Lower lobe of right lung (tissue), 2 donors: ENCODE data around the gene HSD11B1. TPM values are rescaled to one million over a fixed set of nuclear protein-coding genes. Genes with fewer than 3 reads are reported as not detected.

Experiments
- ATAC-seq, 2 donors: fragments of 200-7000 bp; cut with Tn5 transposase; one replicate each; pipeline ENCODE4 v1.9.1; 2020 to 2022; ENCODE audit warnings: mild to moderate bottlenecking in 2 of 2, moderate library complexity in 2 of 2
- DNase-seq: peaks from one replicate; pipeline ENCODE4 v3.0.0-alpha.2; 2020
- H3K27ac ChIP-seq: fragments of 200-600 bp; one replicate; pipeline ENCODE4 v1.8.0; 2022
- H3K27me3 ChIP-seq: fragments of 200-600 bp; one replicate; pipeline ENCODE4 v1.8.0; 2022; ENCODE audit warnings: low read depth
- H3K36me3 ChIP-seq: fragments of 200-600 bp; one replicate; pipeline ENCODE4 v1.8.0; 2022; ENCODE audit warnings: mild to moderate bottlenecking
- H3K4me1 ChIP-seq: fragments of 200-600 bp; one replicate; pipeline ENCODE4 v1.8.0; 2022
- H3K4me3 ChIP-seq: fragments of 200-600 bp; one replicate; pipeline ENCODE4 v1.8.0; 2022; ENCODE audit warnings: mild to moderate bottlenecking
- H3K9me3 ChIP-seq: fragments of 200-600 bp; one replicate; pipeline ENCODE4 v1.8.0; 2022
- CTCF ChIP-seq: fragments of 200-600 bp; IDR thresholded peaks from one replicate; pipeline ENCODE4 v1.8.0; 2022; ENCODE audit warnings: antibody characterized with exemption, mild to moderate bottlenecking
- intact Hi-C: fragments of 100-400 bp; cut with DNase I; formaldehyde crosslinking; loops from one replicate; pipeline ENCODE4 v1.11.0; 2022
- total RNA-seq: library from RNA; stranded (reverse); fragmentation: NEBNext Ultra II Directional; extraction: Animal tissue kit (Norgen Biotek cat#: 25700); gene quantifications from one replicate; pipeline ENCODE4 v1.2.1, GENCODE V29; 2021
- donor health status: DM: no; HTN: yes; CAD: no; lungs with severe emphysema.

The HSD11B1 gene
- total RNA-seq, 1 donor from 2014 or later = 11.6 TPM

- no peak for ATAC-seq
- intact Hi-C loops = no loop called here
- H3K36me3 ChIP-seq = no peaks in the 10 kb centered on the region
- H3K27ac ChIP-seq = no peak overlapping the region
- H3K9me3 ChIP-seq = no peaks in the 10 kb centered on the region
- DNase-seq = no peak
- no peak overlapping the region for H3K4me3 ChIP-seq
- H3K27me3 ChIP-seq = peaks cover 3% of the 10 kb centered on the region
- H3K4me1 ChIP-seq = no peaks in the 10 kb centered on the region
- no peak for TF ChIP-seq CTCF
Observed at GRCh38 chr1:209708297-209708696, 3.7 kb downstream of the HSD11B1 start.

- H3K27ac ChIP-seq = no peak overlapping the region
Observed at GRCh38 chr1:209710093-209710492, 5.4 kb downstream of the HSD11B1 start.

GRCh38 chr1:209710847-209711246 lies 6.2 kb downstream of the HSD11B1 start:
- H3K9me3 ChIP-seq = no peaks in the 10 kb centered on the region
- no peak overlapping the region for H3K27ac ChIP-seq
- DNase-seq (no peak), ATAC-seq (no peak)
- no peaks in the 10 kb centered on the region for H3K36me3 ChIP-seq
- TF ChIP-seq CTCF = no peak
- no peaks in the 10 kb centered on the region for H3K27me3 ChIP-seq
- intact Hi-C loops = no loop called here
- no peak overlapping the region for H3K4me3 ChIP-seq
- no peaks in the 10 kb centered on the region for H3K4me1 ChIP-seq

More at GRCh38 chr1:209710093-209710492, 5.4 kb downstream of the HSD11B1 start:
- DNase-seq (no peak), ATAC-seq (no peak)
- Histone ChIP-seq H3K4me1 (no peaks in the 10 kb centered on the region), H3K27me3 (no peaks in the 10 kb centered on the region), H3K4me3 (no peak overlapping the region), H3K36me3 (no peaks in the 10 kb centered on the region), H3K9me3 (no peaks in the 10 kb centered on the region)
- intact Hi-C loops = no loop called here
- no peak for TF ChIP-seq CTCF

GRCh38 chr1:209714338-209714737 lies 9.7 kb downstream of the HSD11B1 start:
- ATAC-seq (no peak), DNase-seq (no peak)
- no peak for TF ChIP-seq CTCF
- no peaks in the 10 kb centered on the region for H3K4me1 ChIP-seq
- no peak overlapping the region for H3K27ac ChIP-seq
- H3K27me3 ChIP-seq = no peaks in the 10 kb centered on the region
- no peaks in the 10 kb centered on the region for H3K36me3 ChIP-seq
- H3K9me3 ChIP-seq = no peaks in the 10 kb centered on the region
- intact Hi-C loops = no loop called here
- H3K4me3 ChIP-seq = no peak overlapping the region

- H3K36me3 ChIP-seq = no peaks in the 10 kb centered on the region
- no peak for ATAC-seq
- intact Hi-C loops = no loop called here
- H3K9me3 ChIP-seq = no peaks in the 10 kb centered on the region
- no peak overlapping the region for H3K4me3 ChIP-seq
- no peaks in the 10 kb centered on the region for H3K27me3 ChIP-seq
- DNase-seq = no peak
- no peaks in the 10 kb centered on the region for H3K4me1 ChIP-seq
- no peak overlapping the region for H3K27ac ChIP-seq
- no peak for TF ChIP-seq CTCF
Observed at GRCh38 chr1:209715314-209715713, 10.7 kb downstream of the HSD11B1 start.

GRCh38 chr1:209717818-209718217 lies 13.2 kb downstream of the HSD11B1 start:
- intact Hi-C loops = no loop called here
- ATAC-seq = no peak
- no peak for DNase-seq

More at GRCh38 chr1:209717818-209718217, 13.2 kb downstream of the HSD11B1 start:
- TF ChIP-seq CTCF = no peak
- Histone ChIP-seq H3K27ac (no peak overlapping the region), H3K4me3 (no peak overlapping the region), H3K36me3 (no peaks in the 10 kb centered on the region), H3K4me1 (no peaks in the 10 kb centered on the region), H3K27me3 (no peaks in the 10 kb centered on the region), H3K9me3 (no peaks in the 10 kb centered on the region)
